Left forelimb (tissue), 1 donor: ENCODE data around the gene THADA.
"Not testable (repeated sequence)": the region's sequence is repeated elsewhere in the genome, so short reads cannot be mapped to it uniquely, and the experiment has no call there.

Experiments
- DNase-seq: peaks from one replicate; pipeline ENCODE4 v3.0.0-alpha.2; 2018; ENCODE audit warnings: low spot score

The THADA gene

DNA sequence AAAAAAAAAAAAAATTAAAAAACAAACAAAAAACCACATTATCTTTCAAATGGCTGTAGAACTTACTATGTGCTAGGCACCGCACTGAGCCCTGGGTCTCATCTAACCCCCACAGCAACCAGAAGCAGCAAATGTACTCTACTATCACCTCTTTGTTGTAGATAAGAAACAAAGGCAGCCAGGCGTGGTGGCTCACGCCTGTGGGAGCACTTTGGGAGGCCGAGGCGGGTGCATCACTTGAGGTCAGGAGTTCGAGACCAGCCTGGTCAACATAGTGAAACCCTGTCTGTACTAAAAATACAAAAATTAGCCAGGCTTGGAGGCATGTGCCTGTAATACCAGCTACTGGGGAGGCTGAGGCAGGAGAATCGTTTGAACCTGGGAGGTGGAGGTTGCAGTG lies 406.0 kb downstream of the THADA start:
- DNase-seq = not testable (repeated sequence)

DNA sequence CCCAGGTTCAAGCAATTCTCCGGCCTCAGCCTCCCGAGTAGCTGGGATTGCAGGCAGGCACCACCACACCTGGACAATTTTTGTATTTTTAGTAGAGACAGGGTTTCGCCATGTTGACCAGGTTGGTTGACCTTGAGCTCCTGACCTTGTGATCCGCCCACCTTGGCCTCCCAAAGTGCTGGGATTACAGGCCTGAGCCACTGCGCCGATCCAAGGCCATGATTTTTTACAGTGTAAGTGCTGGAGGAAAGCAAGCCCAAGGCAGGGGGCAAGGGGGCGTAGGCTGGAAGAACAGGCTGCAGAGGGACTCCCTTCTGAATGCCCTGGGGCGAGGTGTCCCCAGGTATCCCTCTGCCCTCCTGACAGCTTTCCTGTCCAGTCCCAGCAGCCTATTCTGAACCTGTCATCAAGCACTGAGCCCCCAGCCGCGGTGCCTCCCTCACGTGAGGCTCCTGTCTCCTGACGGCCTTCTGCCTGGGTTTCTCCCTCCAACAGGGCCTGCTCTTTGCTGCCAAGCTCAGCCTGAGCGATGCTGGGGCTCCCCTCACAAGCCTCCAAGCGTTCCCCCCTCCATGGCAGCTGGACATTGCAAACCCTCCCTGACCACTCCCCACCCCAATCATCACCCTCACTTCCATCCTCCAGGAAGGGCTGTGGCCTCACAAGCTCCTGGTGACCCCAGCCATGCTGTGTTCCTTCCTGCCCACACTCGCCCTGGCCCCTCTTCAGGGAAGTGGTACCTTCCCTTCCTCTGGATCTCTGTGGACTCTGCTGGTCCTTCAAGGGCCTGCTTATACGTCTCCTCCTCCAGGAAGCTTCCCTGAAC lies 407.1 kb downstream of the THADA start:
- DNase-seq = no peak

DNA sequence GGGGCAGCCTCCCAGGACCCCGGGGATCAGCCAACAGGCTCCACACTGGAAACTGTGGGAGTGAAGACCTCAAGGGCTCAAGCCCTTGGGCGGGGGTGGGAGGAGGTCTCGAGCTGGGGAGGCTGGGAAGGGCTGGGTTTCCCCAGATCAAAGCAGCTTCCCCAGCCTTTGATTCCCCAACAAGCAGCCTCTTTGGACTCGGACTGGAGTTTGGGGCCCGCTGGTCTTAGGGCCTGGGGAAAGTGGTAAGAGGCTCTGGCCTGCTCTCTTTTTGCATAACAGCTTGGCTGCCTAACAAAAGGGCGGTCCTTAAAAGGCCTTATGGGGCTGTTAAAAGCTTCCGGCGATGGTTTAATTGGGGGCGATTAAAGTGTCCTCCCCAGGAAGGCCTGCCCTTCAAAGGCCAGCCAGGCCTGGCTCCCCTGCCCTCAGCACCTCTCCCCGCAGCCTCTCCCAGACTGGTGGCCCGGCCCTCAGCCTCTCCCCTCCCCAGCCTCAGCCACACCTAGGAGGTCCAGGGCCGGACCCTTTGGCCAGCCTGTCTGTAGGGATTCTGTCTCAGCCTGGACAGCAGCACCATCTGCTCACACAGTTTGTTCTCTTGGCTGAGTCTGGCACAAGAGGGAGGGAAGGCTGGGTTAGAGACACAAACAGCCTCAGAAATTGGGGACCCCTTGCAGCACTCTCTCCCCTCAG lies 409.0 kb downstream of the THADA start:
- DNase-seq = no peak

DNA sequence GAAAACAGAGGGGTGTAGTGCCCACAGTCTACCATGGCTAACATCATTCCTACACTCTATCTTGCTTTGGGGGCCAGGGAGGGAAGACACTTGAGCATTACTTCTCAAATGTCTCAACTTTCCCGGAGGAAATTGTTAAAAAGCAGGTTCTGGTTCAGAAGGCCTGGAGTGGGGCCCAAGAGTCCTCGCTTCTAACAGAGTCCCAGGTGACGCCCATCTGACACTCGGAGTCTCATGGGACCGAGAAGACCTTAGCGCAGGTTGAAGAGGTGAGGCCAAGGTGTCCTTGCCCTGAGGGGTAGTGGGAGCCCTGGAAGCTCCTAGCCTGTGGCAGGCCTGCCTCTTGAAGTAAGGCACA lies 409.5 kb downstream of the THADA start:
- DNase-seq = no peak

DNA sequence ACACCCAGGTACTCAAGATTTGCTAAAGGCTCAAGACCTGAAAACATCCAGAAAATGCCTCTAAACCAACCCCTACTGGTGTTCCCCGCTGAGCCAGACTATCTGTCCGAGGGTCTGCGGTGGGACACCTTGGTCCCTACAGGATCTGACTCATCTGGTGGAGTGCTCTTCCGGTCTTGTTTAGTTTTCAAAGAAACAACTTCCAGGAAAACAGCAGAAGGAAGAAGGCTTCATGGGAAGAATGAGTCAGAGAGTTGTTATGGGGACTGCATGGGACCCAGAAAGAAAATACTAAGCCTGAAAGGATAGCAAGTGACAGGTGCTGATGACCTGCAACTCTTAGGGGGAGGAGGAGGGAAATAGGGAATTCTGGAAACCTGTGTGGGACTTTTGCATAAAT lies 410.7 kb downstream of the THADA start:
- no peak for DNase-seq

DNA sequence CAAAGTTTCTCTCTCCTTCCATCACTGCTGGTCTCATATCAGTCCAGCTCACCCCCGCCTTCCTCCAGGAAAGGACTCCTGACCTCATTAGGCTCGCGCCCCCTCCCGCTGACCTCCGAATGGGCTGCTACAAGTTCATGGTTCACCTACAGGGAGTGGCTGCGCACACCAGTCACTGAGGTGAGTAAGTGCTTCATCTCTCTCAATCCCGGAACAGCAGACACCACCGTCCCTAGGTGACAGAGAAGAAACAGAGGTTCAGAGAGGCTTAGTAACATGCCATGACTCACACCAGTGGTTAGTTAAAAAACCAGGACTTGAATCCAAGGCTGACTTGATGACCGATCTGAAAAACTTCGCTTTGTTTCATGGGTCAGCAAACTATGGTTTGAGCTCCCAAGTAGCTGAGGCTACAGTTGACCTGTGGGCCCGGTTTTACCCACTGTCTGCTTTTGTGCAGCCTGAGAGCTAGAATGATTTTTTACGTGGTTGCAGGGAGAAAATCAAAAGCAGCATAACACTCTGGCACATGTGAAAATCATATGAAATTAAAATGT lies 411.4 kb downstream of the THADA start:
- DNase-seq = no peak

DNA sequence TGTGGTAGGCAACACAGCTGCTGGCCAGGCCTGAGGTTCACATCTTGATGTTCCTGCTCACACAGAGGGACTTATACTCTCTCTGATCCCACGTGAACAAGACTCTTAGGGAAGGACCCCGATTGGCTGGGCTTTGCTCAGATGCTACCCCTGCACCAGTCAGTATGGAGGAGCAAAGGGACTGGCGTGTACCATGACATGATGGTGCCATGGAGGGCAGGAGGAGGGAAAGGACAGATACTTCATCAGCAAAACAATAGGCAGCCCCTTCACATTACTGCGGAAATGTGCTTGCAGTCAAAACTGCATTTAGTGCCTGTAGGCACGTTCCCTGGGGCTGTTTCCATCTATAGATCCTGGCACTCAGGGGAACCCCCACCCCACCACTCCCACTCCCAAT lies 412.1 kb downstream of the THADA start:
- no peak for DNase-seq

DNA sequence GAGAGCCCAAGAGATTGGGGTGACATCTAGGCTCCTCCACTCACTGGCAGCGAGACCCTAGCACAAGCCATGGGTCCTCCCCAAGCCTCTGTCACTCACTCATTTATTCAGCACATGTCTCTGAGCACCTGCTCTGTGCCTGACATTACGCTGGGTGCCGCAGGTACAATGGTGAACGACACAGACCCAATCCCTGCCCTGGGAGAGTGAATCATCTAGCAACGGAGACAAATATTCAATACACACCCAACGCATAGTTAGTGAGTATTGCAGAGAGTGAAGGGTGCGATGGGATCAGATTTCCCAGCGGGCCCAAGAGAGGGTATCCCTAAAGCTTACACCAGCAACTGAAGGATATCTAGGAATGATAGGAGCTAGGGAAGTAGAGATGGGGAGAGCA lies 414.9 kb downstream of the THADA start:
- no peak for DNase-seq
